A549 (cell line): ENCODE data around the gene FLNB. TPM values are rescaled to one million over a fixed set of nuclear protein-coding genes. Genes with fewer than 3 reads are reported as not detected.
"Not testable (repeated sequence)": the region's sequence is repeated elsewhere in the genome, so short reads cannot be mapped to it uniquely, and the experiment has no call there.

Source experiments
- ATAC-seq, 2 experiments: fragments of 200-7000 bp in 1 of 2; fragments of >200 bp in 1 of 2; cut with Nextera tagmentation in 1 of 2; cut with Tn5 transposase in 1 of 2; 3 replicates each; pipeline versions ENCODE4 v1.8.0 to v1.9.1; 2018 to 2020; ENCODE audit warnings: mild to moderate bottlenecking in 1 of 2, moderate library complexity in 1 of 2
- CTCF ChIA-PET: fragments of 300-600 bp; sonication (Branson Sonifier 250); formaldehyde crosslinking; extraction: SDS; loops from one replicate; lab custom pipeline; 2021; ENCODE audit warnings: antibody characterized with exemption, inconsistent platforms; lab: Yijun Ruan, JAX
- POLR2A ChIA-PET: fragments of 350-600 bp; formaldehyde crosslinking; extraction: SDS; loops from one replicate; lab custom pipeline; 2021; ENCODE audit warnings: antibody characterized with exemption, inconsistent platforms; lab: Yijun Ruan, JAX
- DNase-seq, 2 experiments: peaks; one replicate each; pipeline versions ENCODE4 v3.0.0 to v3.0.0-alpha.2; 2011 to 2016; ENCODE audit warnings: low read depth in 1 of 2, low spot score in 1 of 2
- FAIRE-seq: peaks from 2 replicates; lab custom pipeline; 2011; peaks lifted over from hg19 to GRCh38; lab: Jason Lieb, UNC
- H3K27ac ChIP-seq, 2 experiments: fragments of >200 bp; sonication (Bioruptor Twin); formaldehyde crosslinking; 3 replicates each; pipeline ENCODE4 v1.5.1; 2016 to 2017
- H3K4me1 ChIP-seq: fragments of >200 bp; sonication (Bioruptor Twin); formaldehyde crosslinking; 3 replicates; pipeline ENCODE4 v1.6.1; 2016
- H3K4me2 ChIP-seq: fragments of >200 bp; sonication (Bioruptor Twin); formaldehyde crosslinking; 3 replicates; pipeline ENCODE4 v1.6.1; 2016
- H3K4me3 ChIP-seq: fragments of >200 bp; sonication (Bioruptor Twin); formaldehyde crosslinking; 3 replicates; pipeline ENCODE4 v1.5.1; 2016
- H3K9me3 ChIP-seq: fragments of >200 bp; sonication (Bioruptor Twin); formaldehyde crosslinking; 3 replicates; pipeline ENCODE4 v1.6.1; 2016
- BHLHE40 ChIP-seq: IDR thresholded peaks from 2 replicates; pipeline ENCODE4 v1.6.1; 2012; ENCODE audit warnings: low read depth, low read length, inconsistent platforms
- CBX2 ChIP-seq: fragments of 200-600 bp; sonication (generic); IDR thresholded peaks from 2 replicates; pipeline ENCODE4 v1.6.1; 2016; ENCODE audit warnings: low read depth, mild to moderate bottlenecking, borderline replicate concordance
- EP300 ChIP-seq, 2 experiments: fragments of >200 bp; sonication (Bioruptor Twin); formaldehyde crosslinking; IDR thresholded peaks; 2 replicates in 1 of 2; 3 replicates in 1 of 2; pipeline ENCODE4 v1.6.1; 2016 to 2017
- FOSB ChIP-seq: fragments of 250-450 bp; sonication (Bioruptor Pico); IDR thresholded peaks from 2 replicates; pipeline ENCODE4 v1.5.0; 2020; ENCODE audit warnings: mild to moderate bottlenecking, moderate library complexity
- FOSL2 ChIP-seq, 2 experiments: fragments of 450-650 bp in 1 of 2; fragments of >200 bp in 1 of 2; sonication (Bioruptor Twin) in 1 of 2; formaldehyde crosslinking; IDR thresholded peaks; 2 replicates each; pipeline versions ENCODE4 v1.5.0 to v1.6.1; 2016 to 2020; ENCODE audit warnings: mild to moderate bottlenecking in 1 of 2, moderate library complexity in 1 of 2
- FOXS1 ChIP-seq: fragments of 250-450 bp; sonication (Bioruptor Pico); IDR thresholded peaks from 2 replicates; pipeline ENCODE4 v1.5.0; 2020; ENCODE audit warnings: mild to moderate bottlenecking, moderate library complexity
- GATA3 ChIP-seq: IDR thresholded peaks from 2 replicates; pipeline ENCODE4 v1.6.1; 2012; ENCODE audit warnings: borderline replicate concordance
- HDAC2 ChIP-seq: fragments of 200-600 bp; sonication (generic); IDR thresholded peaks from 2 replicates; pipeline ENCODE4 v1.6.1; 2016
- HOXA7 ChIP-seq: fragments of 250-450 bp; sonication (Bioruptor Pico); IDR thresholded peaks from 2 replicates; pipeline ENCODE4 v1.5.0; 2020; ENCODE audit warnings: mild to moderate bottlenecking, moderate library complexity
- HOXB13 ChIP-seq: fragments of 250-450 bp; sonication (Bioruptor Pico); IDR thresholded peaks from 2 replicates; pipeline ENCODE4 v1.5.0; 2020; ENCODE audit warnings: low read depth, mild to moderate bottlenecking, moderate library complexity
- HOXB5 ChIP-seq: fragments of 250-450 bp; sonication (Bioruptor Pico); IDR thresholded peaks from 2 replicates; pipeline ENCODE4 v1.5.0; 2020; ENCODE audit warnings: mild to moderate bottlenecking, moderate library complexity
- KDM5A ChIP-seq: fragments of 200-600 bp; sonication (generic); IDR thresholded peaks from 2 replicates; pipeline ENCODE4 v1.6.1; 2016; ENCODE audit warnings: antibody characterized with exemption, mild to moderate bottlenecking
- MAFK ChIP-seq: fragments of 450-650 bp; IDR thresholded peaks from 2 replicates; pipeline ENCODE4 v1.6.1; 2014; ENCODE audit not compliant: partially characterized antibody
- MYC ChIP-seq: IDR thresholded peaks from 2 replicates; pipeline ENCODE4 v1.6.1; 2012; ENCODE audit warnings: mild to moderate bottlenecking, inconsistent platforms, low read length, improper control_type of control experiment, borderline replicate concordance
- NR3C1 ChIP-seq: fragments of >200 bp; sonication (Bioruptor Twin); formaldehyde crosslinking; IDR thresholded peaks from 3 replicates; pipeline ENCODE4 v1.6.1; 2017
- PHF8 ChIP-seq: fragments of 200-600 bp; sonication (generic); IDR thresholded peaks from 2 replicates; pipeline ENCODE4 v1.6.1; 2016; ENCODE audit warnings: low read depth, mild to moderate bottlenecking, antibody characterized with exemption, moderate library complexity, borderline replicate concordance
- POLR2A ChIP-seq: IDR thresholded peaks from 2 replicates; pipeline ENCODE4 v1.6.1; 2012; ENCODE audit warnings: mild to moderate bottlenecking, low read length
- POLR2AphosphoS2 ChIP-seq: conservative IDR thresholded peaks from 2 replicates; pipeline ENCODE4 v1.6.1; 2012; ENCODE audit warnings: low read length, improper control_type of control experiment, inconsistent platforms
- RCOR1 ChIP-seq: fragments of 150-350 bp; IDR thresholded peaks from 2 replicates; pipeline ENCODE4 v1.6.1; 2014; ENCODE audit warnings: antibody characterized with exemption, low read length, low read depth
- RFX5 ChIP-seq: fragments of 450-650 bp; IDR thresholded peaks from 2 replicates; pipeline ENCODE4 v1.7.1; 2014; ENCODE audit warnings: antibody characterized with exemption, mild to moderate bottlenecking, moderate library complexity
- SREBF2 ChIP-seq: fragments of 450-650 bp; IDR thresholded peaks from 2 replicates; pipeline ENCODE4 v1.6.1; 2014; ENCODE audit warnings: mild to moderate bottlenecking, moderate library complexity
- TFCP2L1 ChIP-seq: fragments of 250-450 bp; sonication (Bioruptor Pico); IDR thresholded peaks from 2 replicates; pipeline ENCODE4 v1.5.0; 2021; ENCODE audit warnings: mild to moderate bottlenecking
- ZC3H11A ChIP-seq: fragments of 450-650 bp; IDR thresholded peaks from 2 replicates; pipeline ENCODE4 v1.6.1; 2014; ENCODE audit warnings: antibody characterized with exemption, mild to moderate bottlenecking
- ZFP36 ChIP-seq: fragments of 450-650 bp; IDR thresholded peaks from 2 replicates; pipeline ENCODE4 v1.6.1; 2014; ENCODE audit warnings: borderline replicate concordance; ENCODE audit not compliant: partially characterized antibody
- ZNF302 ChIP-seq: fragments of 250-450 bp; sonication (Bioruptor Pico); IDR thresholded peaks from 2 replicates; pipeline ENCODE4 v1.9.0; 2021; ENCODE audit warnings: inconsistent platforms, mild to moderate bottlenecking, moderate library complexity
- ZSCAN20 ChIP-seq: fragments of 250-450 bp; sonication (Bioruptor Pico); IDR thresholded peaks from 2 replicates; pipeline ENCODE4 v1.8.0; 2022; ENCODE audit warnings: mild to moderate bottlenecking, moderate library complexity
- WGBS: methylation state at CpG from one replicate; pipeline ENCODE4 v1.1.6; 2017; ENCODE audit errors: missing lambda C conversion rate; 5-methylcytosine and 5-hydroxymethylcytosine counted together
- polyA plus RNA-seq, 4 experiments: library from polyadenylated mRNA; depleted of rRNA in 3 of 4; stranded (reverse); fragments of >200 nt; fragmentation: RNase III in 1 of 4; extraction: RNeasy Plus Mini Kit Qiagen cat#74134 plus additional on column Dnase treatment in 1 of 4; gene quantifications; 2 replicates in 3 of 4; 3 replicates in 1 of 4; pipeline ENCODE4 v1.2.3, GENCODE V29; 2011 to 2017
- TF ChIP-seq, protein P1 (sequence below): IDR thresholded peaks from 2 replicates; pipeline ENCODE4 v1.6.1; 2012; ENCODE audit warnings: low read depth, borderline replicate concordance
- TF ChIP-seq, protein P2 (sequence below): fragments of 450-650 bp; IDR thresholded peaks from 2 replicates; pipeline ENCODE4 v1.6.1; 2014; ENCODE audit warnings: antibody characterized with exemption
- TF ChIP-seq, protein P3 (sequence below): fragments of >200 bp; sonication (Bioruptor Twin); formaldehyde crosslinking; IDR thresholded peaks from 2 replicates; pipeline ENCODE4 v1.6.1; 2016

The FLNB gene
- polyA plus RNA-seq, 2 of the 4 experiments (the other 2 are of a cell fraction): 235 to 439 TPM

DNA sequence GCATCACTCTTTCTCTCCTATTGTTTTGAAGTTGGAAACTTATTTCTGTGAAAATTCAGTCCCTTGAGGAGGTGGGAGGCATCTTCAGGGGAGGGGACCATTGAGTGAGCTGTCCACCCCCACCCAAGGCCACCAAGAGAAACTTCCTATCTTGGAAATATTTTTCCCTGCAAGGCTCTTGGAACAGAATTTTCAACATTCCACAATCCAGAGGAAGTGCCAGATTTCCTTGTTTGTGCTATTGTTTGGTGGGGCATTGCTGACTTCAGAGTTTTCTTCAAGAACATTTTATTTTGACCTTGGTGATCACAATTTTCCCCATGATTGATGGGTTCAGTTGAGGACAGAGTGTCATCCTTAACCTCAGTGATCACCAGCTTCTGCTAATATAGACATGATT, 190.6 kb downstream of the FLNB start:
- no peak for DNase-seq
- CTCF ChIA-PET: no interaction called here
- TF ChIP-seq MAFK (no peak), FOXS1 (no peak), HOXB5 (CRISPR knock-in tag) (no peak), ZFP36 (no peak), KDM5A (no peak), POLR2A (no peak), RCOR1 (no peak), PHF8 (no peak), CBX2 (no peak), POLR2AphosphoS2 (no peak), FOSB (no peak), RFX5 (no peak), HDAC2 (no peak)
- TF ChIP-seq, protein P1, sequence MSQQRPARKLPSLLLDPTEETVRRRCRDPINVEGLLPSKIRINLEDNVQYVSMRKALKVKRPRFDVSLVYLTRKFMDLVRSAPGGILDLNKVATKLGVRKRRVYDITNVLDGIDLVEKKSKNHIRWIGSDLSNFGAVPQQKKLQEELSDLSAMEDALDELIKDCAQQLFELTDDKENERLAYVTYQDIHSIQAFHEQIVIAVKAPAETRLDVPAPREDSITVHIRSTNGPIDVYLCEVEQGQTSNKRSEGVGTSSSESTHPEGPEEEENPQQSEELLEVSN: no peak
- TF ChIP-seq, all 56 proteins: peak for 0
- Histone ChIP-seq H3K27ac (no peak overlapping the region), H3K4me2 (no peak overlapping the region), H3K9me3 (no peaks in the 10 kb centered on the region), H3K4me3 (no peak overlapping the region), H3K4me1 (no peaks in the 10 kb centered on the region)
- ATAC-seq (no peak), FAIRE-seq (no peak)
- POLR2A ChIA-PET: no interaction called here

DNA sequence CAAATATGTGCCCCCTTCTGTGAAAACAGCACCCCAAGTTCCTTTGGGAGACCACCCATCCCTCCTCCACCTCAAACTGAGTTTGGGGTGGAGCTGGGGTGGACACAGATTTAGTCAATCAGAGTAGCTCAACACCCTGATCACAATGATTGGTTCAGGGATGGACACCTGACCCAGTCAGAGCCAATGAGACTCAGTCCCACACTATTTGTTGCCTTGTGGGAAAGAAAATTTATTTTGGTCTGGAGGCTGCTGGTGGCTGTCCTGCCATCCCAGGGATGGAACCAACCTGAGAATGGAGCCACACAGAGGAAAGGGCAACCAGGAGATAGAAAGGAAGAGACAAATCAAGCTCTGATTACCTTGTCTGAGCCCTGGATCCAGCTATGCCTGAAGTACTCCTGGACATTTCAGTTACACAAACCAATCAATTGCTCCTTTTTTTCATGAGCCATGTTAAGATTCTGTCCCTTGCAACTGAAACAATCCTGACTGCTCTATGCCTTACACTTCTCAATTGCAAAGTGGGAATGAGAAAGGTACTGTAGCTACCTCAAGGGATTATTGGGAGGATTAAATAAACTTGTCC, 192.0 kb downstream of the FLNB start:
- Histone ChIP-seq H3K4me2 (no peak overlapping the region), H3K4me3 (no peak overlapping the region), H3K9me3 (no peaks in the 10 kb centered on the region), H3K4me1 (no peaks in the 10 kb centered on the region), H3K27ac (no peak overlapping the region)
- ChIA-PET CTCF (interaction anchor here (0.6 to 1.5 kb wide), 6 partner anchors 12 to 106 kb away, joined by 3 to 4 read pairs (median 3); partner anchors contain the start of genes ABHD6, HTD2 and RPP14), POLR2A (interaction anchor here (1.4 kb wide), 1 partner anchor 106 kb away, joined by 4 read pairs; the partner anchor contains the start of genes HTD2 and RPP14)
- ATAC-seq (0 out of 6 replicates have a peak, but pooled peaks of 1 of the 2 experiments have one; percentile 20), FAIRE-seq (no peak), DNase-seq (no peak)
- TF ChIP-seq, protein P2, sequence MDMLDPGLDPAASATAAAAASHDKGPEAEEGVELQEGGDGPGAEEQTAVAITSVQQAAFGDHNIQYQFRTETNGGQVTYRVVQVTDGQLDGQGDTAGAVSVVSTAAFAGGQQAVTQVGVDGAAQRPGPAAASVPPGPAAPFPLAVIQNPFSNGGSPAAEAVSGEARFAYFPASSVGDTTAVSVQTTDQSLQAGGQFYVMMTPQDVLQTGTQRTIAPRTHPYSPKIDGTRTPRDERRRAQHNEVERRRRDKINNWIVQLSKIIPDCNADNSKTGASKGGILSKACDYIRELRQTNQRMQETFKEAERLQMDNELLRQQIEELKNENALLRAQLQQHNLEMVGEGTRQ: 0 out of 2 replicates have a peak, but pooled peaks have one; percentile 5
- no peak for TF ChIP-seq RCOR1

DNA sequence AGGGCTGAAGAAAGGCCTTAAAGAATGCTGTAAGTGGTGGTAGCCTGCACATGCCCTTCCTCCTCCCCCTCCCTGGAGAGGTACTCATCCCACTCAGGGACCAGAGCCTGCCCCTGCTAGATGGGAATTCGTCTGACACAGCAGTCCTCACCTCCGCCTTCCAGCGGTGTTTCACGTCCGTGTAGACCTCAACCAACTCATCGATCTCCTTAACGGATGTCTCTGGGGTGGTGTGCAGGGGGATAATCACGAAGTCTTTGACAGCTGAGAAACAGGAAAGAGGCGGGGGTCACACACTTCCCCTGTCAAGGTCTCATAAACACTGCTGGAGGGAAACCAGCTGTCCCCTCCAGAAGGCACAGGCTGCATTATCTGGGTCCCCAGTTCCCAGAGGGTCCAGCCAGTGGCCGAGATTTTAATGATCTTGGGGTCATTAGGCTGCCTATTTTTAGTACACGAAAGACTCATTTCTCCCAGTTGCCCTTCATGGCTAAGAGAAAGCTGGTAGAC, 192.7 kb downstream of the FLNB start:
- ChIA-PET POLR2A (interaction anchor here (1.4 kb wide), 1 partner anchor 105 kb away, joined by 4 read pairs; the partner anchor contains the start of genes HTD2 and RPP14), CTCF (interaction anchor here (1.1 to 5.3 kb wide), 6 partner anchors 12 to 105 kb away, joined by 3 to 28 read pairs (median 4); partner anchors contain the start of genes ABHD6, HTD2 and RPP14)
- no peaks in the 10 kb centered on the region for H3K9me3 ChIP-seq
- FAIRE-seq (no peak), DNase-seq (no peak), ATAC-seq (0 out of 6 replicates have a peak, but pooled peaks of 1 of the 2 experiments have one; percentile 21)
- no peaks in the 10 kb centered on the region; the same call in 2 of the 3 replicates for H3K4me1 ChIP-seq
- TF ChIP-seq, protein P3, sequence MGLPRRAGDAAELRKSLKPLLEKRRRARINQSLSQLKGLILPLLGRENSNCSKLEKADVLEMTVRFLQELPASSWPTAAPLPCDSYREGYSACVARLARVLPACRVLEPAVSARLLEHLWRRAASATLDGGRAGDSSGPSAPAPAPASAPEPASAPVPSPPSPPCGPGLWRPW: no peak
- TF ChIP-seq HOXA7 (CRISPR knock-in tag) (no peak), PHF8 (no peak), MAFK (no peak), HOXB13 (CRISPR knock-in tag) (no peak), BHLHE40 (no peak), ZC3H11A (no peak), TFCP2L1 (CRISPR knock-in tag) (no peak), EP300 (IDR thresholded peaks at IDR 0.05) (no peak), GATA3 (no peak), MYC (no peak), RCOR1 (no peak), NR3C1 (no peak), HDAC2 (no peak), ZSCAN20 (CRISPR knock-in tag) (no peak), ZNF302 (CRISPR knock-in tag) (no peak), SREBF2 (no peak), KDM5A (no peak), FOSL2 (IDR thresholded peaks at IDR 0.05) (no peak), FOSL2 (CRISPR knock-in tag; IDR thresholded peaks at IDR 0.05) (no peak), HOXB5 (CRISPR knock-in tag) (no peak)
- H3K4me2 ChIP-seq: no peak overlapping the region
- no peak overlapping the region for H3K4me3 ChIP-seq
- WGBS: 72% methylated on average over 11 of the region's 11 CpGs
- no peak overlapping the region for H3K27ac ChIP-seq

DNA sequence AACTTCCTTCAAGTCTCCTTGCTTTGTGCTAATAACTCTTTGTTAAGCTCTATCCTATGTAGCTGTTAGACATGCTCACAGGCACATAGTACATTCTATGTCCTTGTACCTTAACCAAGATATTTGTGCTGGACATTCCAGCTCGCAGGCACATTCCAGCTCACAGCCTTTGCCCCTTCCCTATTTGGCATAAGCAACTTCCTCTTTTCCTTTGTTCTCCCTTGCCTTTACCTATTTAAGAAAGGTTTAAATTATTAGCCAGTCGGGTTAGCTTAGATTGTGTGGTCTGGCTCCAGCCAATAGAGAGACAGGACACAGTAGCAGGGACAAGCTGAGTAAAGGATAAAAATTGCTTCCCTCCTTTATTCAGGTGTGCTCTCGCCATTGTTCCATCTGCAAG, 193.2 kb downstream of the FLNB start:
- not testable (repeated sequence) for DNase-seq, H3K27ac ChIP-seq, ATAC-seq, H3K4me3 ChIP-seq, H3K4me1 ChIP-seq, H3K9me3 ChIP-seq, FAIRE-seq, H3K4me2 ChIP-seq
- ChIA-PET POLR2A (interaction anchor here (0.6 kb wide), 1 partner anchor 49 kb away, joined by 3 read pairs; no protein-coding TSS in a partner anchor), CTCF (interaction anchor here (1.1 to 5.3 kb wide), 3 partner anchors 12 to 105 kb away, joined by 4 to 28 read pairs (median 18); partner anchors contain the start of genes HTD2 and RPP14)
- WGBS: 37% methylated on average over 3 of the region's 3 CpGs
